WTC11 (cell line): ENCODE results near the gene SLIT3. TPM values are rescaled to one million over a fixed set of nuclear protein-coding genes. Genes with fewer than 3 reads are reported as not detected.

Experiments used
- ATAC-seq: fragments of 200-7000 bp; cut with Tn5 transposase; 2 replicates; pipeline ENCODE4 v1.10.0; 2021; ENCODE audit warnings: mild to moderate bottlenecking, moderate library complexity
- CTCF ChIA-PET: fragments of 300-600 bp; sonication (Branson Sonifier 250); formaldehyde crosslinking; loops from one replicate; lab custom pipeline; 2021; ENCODE audit warnings: antibody characterized with exemption; lab: Charles Lee
- POLR2A ChIA-PET: fragments of 350-600 bp; sonication (Branson Sonifier 250); formaldehyde crosslinking; loops from one replicate; lab custom pipeline; 2021; ENCODE audit warnings: antibody characterized with exemption; lab: Charles Lee
- DNase-seq: peaks from one replicate; pipeline ENCODE4 v3.0.0; 2021; ENCODE audit warnings: low spot score
- H3K27ac Mint-ChIP-seq: 2 replicates; pipeline ENCODE4 v1.8.0; 2021; ENCODE audit warnings: mixed read lengths
- H3K27me3 Mint-ChIP-seq: 2 replicates; pipeline ENCODE4 v1.8.0; 2021; ENCODE audit warnings: low read depth, mild to moderate bottlenecking, moderate library complexity, mixed read lengths
- H3K36me3 Mint-ChIP-seq: 2 replicates; pipeline ENCODE4 v1.8.0; 2021; ENCODE audit warnings: mixed read lengths
- H3K4me1 Mint-ChIP-seq: 2 replicates; pipeline ENCODE4 v1.8.0; 2022; ENCODE audit warnings: mixed read lengths
- H3K4me3 Mint-ChIP-seq: 2 replicates; pipeline ENCODE4 v1.8.0; 2021; ENCODE audit warnings: mild to moderate bottlenecking, moderate library complexity, mixed read lengths
- H3K9me3 Mint-ChIP-seq: 2 replicates; pipeline ENCODE4 v1.8.0; 2021; ENCODE audit warnings: mixed read lengths
- ESRRA ChIP-seq: sonication (generic); formaldehyde crosslinking; IDR thresholded peaks from 2 replicates; pipeline ENCODE4 v1.8.1; 2022; ENCODE audit warnings: mild to moderate bottlenecking, missing genetic modification reagents, borderline replicate concordance
- FOXK1 ChIP-seq: sonication (generic); formaldehyde crosslinking; IDR thresholded peaks from 2 replicates; pipeline ENCODE4 v1.8.0; 2022; ENCODE audit warnings: mild to moderate bottlenecking, moderate library complexity, missing genetic modification reagents
- KAT7 ChIP-seq: sonication (generic); formaldehyde crosslinking; IDR thresholded peaks from 2 replicates; pipeline ENCODE4 v1.8.1; 2023; ENCODE audit warnings: missing genetic modification reagents, mild to moderate bottlenecking, borderline replicate concordance
- MYBL2 ChIP-seq: sonication (generic); formaldehyde crosslinking; IDR thresholded peaks from 2 replicates; pipeline ENCODE4 v1.8.1; 2023; ENCODE audit warnings: mild to moderate bottlenecking, moderate library complexity, missing genetic modification reagents
- NFYB ChIP-seq: sonication (generic); formaldehyde crosslinking; conservative IDR thresholded peaks from 2 replicates; pipeline ENCODE4 v1.8.0; 2022; ENCODE audit warnings: low read depth, missing genetic modification reagents
- PRRX2 ChIP-seq: fragments of 250-450 bp; sonication (Bioruptor Pico); IDR thresholded peaks from 2 replicates; pipeline ENCODE4 v1.8.0; 2021; ENCODE audit warnings: mild to moderate bottlenecking
- TCF7 ChIP-seq: sonication (generic); formaldehyde crosslinking; IDR thresholded peaks from 2 replicates; pipeline ENCODE4 v1.8.0; 2022; ENCODE audit warnings: mild to moderate bottlenecking, low read depth, missing genetic modification reagents, moderate library complexity
- TEAD1 ChIP-seq: sonication (generic); formaldehyde crosslinking; IDR thresholded peaks from 2 replicates; pipeline ENCODE4 v1.8.0; 2022; ENCODE audit warnings: mild to moderate bottlenecking, missing genetic modification reagents
- ZNF232 ChIP-seq: sonication (generic); formaldehyde crosslinking; IDR thresholded peaks from 2 replicates; pipeline ENCODE4 v1.8.0; 2022; ENCODE audit warnings: mild to moderate bottlenecking, missing genetic modification reagents
- ZNF263 ChIP-seq: sonication (generic); formaldehyde crosslinking; IDR thresholded peaks from 2 replicates; pipeline ENCODE4 v1.8.1; 2022; ENCODE audit warnings: low read depth, mild to moderate bottlenecking, moderate library complexity, missing genetic modification reagents
- ZNF317 ChIP-seq: sonication (generic); formaldehyde crosslinking; IDR thresholded peaks from 2 replicates; pipeline ENCODE4 v1.8.1; 2023; ENCODE audit warnings: low read depth, mild to moderate bottlenecking, moderate library complexity, missing genetic modification reagents, borderline replicate concordance
- total RNA-seq: library from RNA; stranded (reverse); gene quantifications from 3 replicates; pipeline ENCODE4 v1.2.3, GENCODE V29; 2021
- TF ChIP-seq, protein P1 (sequence below): sonication (generic); formaldehyde crosslinking; IDR thresholded peaks from 2 replicates; pipeline ENCODE4 v1.8.0; 2022; ENCODE audit warnings: mild to moderate bottlenecking, missing genetic modification reagents
- TF ChIP-seq, protein P2 (sequence below): sonication (generic); formaldehyde crosslinking; IDR thresholded peaks from 2 replicates; pipeline ENCODE4 v1.8.1; 2023; ENCODE audit warnings: mild to moderate bottlenecking, missing genetic modification reagents
- TF ChIP-seq, protein P3 (sequence below): sonication (generic); formaldehyde crosslinking; IDR thresholded peaks from 2 replicates; pipeline ENCODE4 v1.8.1; 2022; ENCODE audit warnings: missing genetic modification reagents, borderline replicate concordance
- TF ChIP-seq, protein P4 (sequence below): fragments of 250-450 bp; sonication (Bioruptor Pico); IDR thresholded peaks from 2 replicates; pipeline ENCODE4 v1.9.0; 2021; ENCODE audit warnings: mild to moderate bottlenecking
- TF ChIP-seq, protein P5 (sequence below): sonication (generic); formaldehyde crosslinking; IDR thresholded peaks from 2 replicates; pipeline ENCODE4 v1.8.0; 2022; ENCODE audit warnings: missing genetic modification reagents
- TF ChIP-seq, protein P6 (sequence below): sonication (generic); formaldehyde crosslinking; conservative IDR thresholded peaks from 2 replicates; pipeline ENCODE4 v1.8.1; 2023; ENCODE audit warnings: mild to moderate bottlenecking, low read depth, missing genetic modification reagents, moderate library complexity
- TF ChIP-seq, protein P7 (sequence below): fragments of 200-600 bp; IDR thresholded peaks from 2 replicates; pipeline ENCODE4 v1.8.0; 2022; ENCODE audit warnings: antibody characterized with exemption
- TF ChIP-seq, protein P8 (sequence below): sonication (generic); formaldehyde crosslinking; IDR thresholded peaks from 2 replicates; pipeline ENCODE4 v1.8.0; 2023; ENCODE audit warnings: mild to moderate bottlenecking, missing genetic modification reagents
- TF ChIP-seq, protein P9 (sequence below): sonication (generic); formaldehyde crosslinking; IDR thresholded peaks from 2 replicates; pipeline ENCODE4 v1.8.1; 2023; ENCODE audit warnings: mild to moderate bottlenecking, missing genetic modification reagents, moderate library complexity

SLIT3 gene
- total RNA-seq, 1 experiment from 2014 or later, result 1.9 TPM

DNA sequence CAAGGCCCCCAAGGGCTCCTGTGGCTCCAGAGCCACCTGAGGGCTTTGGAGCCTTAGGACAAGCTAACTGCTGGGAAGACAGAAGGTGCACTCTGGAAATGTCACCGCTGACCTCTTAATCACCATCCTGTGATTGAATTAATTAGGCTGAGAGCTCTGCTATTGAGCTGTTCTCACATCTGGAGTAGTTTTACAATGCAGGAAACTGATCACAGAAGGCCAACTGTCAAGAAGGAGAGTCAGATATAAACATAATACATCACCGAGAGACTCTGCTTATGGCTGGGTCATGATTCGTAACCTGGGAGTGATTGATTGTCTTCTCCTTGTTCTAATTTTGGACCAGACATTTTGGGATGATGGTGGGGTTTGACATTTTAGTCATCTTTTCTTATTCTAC, 226.1 kb downstream of the SLIT3 start (continued):
- TF ChIP-seq MYBL2 (CRISPR knock-in tag), result no peak
- TF ChIP-seq, all 79 proteins: peak for 0

DNA sequence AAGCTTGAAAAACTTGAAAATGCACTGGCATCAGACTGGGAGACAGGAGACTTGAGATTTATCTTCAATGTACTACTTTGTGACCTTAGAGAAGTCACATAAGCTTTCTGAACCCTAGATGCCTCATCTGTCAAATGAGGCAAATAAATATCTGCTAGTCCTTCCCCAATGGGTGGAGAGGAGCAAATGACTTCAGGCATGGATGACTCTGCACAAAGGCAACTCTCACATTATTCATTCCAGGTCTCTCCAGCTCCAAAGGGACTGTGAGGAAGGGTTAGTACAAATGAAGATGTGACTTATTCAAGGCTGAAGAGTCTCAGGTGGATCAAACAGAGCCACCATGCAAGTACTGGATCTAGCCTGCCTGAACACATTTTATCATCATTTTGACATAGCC, 228.7 kb downstream of the SLIT3 start:
- Mint-ChIP-seq H3K9me3 (peaks cover 23% of the 10 kb centered on the region), H3K4me1 (peaks cover 16% of the 10 kb centered on the region), H3K27ac (no peak overlapping the region), H3K4me3 (no peak overlapping the region), H3K36me3 (no peaks in the 10 kb centered on the region), H3K27me3 (no peaks in the 10 kb centered on the region; the same call in 1 of the 2 replicates)
- no peak for TF ChIP-seq ZNF317 (CRISPR knock-in tag)
- TF ChIP-seq PRRX2 (CRISPR knock-in tag), result no peak
- TF ChIP-seq, protein P1, sequence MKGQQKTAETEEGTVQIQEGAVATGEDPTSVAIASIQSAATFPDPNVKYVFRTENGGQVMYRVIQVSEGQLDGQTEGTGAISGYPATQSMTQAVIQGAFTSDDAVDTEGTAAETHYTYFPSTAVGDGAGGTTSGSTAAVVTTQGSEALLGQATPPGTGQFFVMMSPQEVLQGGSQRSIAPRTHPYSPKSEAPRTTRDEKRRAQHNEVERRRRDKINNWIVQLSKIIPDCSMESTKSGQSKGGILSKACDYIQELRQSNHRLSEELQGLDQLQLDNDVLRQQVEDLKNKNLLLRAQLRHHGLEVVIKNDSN (CRISPR knock-in tag), result no peak
- TF ChIP-seq, protein P2, sequence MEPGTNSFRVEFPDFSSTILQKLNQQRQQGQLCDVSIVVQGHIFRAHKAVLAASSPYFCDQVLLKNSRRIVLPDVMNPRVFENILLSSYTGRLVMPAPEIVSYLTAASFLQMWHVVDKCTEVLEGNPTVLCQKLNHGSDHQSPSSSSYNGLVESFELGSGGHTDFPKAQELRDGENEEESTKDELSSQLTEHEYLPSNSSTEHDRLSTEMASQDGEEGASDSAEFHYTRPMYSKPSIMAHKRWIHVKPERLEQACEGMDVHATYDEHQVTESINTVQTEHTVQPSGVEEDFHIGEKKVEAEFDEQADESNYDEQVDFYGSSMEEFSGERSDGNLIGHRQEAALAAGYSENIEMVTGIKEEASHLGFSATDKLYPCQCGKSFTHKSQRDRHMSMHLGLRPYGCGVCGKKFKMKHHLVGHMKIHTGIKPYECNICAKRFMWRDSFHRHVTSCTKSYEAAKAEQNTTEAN (CRISPR knock-in tag), result no peak
- TF ChIP-seq ZNF232 (CRISPR knock-in tag), result no peak
- TF ChIP-seq, protein P3, sequence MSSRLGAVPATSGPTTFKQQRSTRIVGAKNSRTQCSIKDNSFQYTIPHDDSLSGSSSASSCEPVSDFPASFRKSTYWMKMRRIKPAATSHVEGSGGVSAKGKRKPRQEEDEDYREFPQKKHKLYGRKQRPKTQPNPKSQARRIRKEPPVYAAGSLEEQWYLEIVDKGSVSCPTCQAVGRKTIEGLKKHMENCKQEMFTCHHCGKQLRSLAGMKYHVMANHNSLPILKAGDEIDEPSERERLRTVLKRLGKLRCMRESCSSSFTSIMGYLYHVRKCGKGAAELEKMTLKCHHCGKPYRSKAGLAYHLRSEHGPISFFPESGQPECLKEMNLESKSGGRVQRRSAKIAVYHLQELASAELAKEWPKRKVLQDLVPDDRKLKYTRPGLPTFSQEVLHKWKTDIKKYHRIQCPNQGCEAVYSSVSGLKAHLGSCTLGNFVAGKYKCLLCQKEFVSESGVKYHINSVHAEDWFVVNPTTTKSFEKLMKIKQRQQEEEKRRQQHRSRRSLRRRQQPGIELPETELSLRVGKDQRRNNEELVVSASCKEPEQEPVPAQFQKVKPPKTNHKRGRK (CRISPR knock-in tag), result no peak
- TF ChIP-seq TCF7 (CRISPR knock-in tag), result no peak
- no peak for TF ChIP-seq NFYB
- no peak for TF ChIP-seq ZNF263 (CRISPR knock-in tag)
- TF ChIP-seq, protein P4, sequence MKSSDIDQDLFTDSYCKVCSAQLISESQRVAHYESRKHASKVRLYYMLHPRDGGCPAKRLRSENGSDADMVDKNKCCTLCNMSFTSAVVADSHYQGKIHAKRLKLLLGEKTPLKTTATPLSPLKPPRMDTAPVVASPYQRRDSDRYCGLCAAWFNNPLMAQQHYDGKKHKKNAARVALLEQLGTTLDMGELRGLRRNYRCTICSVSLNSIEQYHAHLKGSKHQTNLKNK (CRISPR knock-in tag), result no peak
- TF ChIP-seq FOXK1, result no peak
- TF ChIP-seq, protein P5, sequence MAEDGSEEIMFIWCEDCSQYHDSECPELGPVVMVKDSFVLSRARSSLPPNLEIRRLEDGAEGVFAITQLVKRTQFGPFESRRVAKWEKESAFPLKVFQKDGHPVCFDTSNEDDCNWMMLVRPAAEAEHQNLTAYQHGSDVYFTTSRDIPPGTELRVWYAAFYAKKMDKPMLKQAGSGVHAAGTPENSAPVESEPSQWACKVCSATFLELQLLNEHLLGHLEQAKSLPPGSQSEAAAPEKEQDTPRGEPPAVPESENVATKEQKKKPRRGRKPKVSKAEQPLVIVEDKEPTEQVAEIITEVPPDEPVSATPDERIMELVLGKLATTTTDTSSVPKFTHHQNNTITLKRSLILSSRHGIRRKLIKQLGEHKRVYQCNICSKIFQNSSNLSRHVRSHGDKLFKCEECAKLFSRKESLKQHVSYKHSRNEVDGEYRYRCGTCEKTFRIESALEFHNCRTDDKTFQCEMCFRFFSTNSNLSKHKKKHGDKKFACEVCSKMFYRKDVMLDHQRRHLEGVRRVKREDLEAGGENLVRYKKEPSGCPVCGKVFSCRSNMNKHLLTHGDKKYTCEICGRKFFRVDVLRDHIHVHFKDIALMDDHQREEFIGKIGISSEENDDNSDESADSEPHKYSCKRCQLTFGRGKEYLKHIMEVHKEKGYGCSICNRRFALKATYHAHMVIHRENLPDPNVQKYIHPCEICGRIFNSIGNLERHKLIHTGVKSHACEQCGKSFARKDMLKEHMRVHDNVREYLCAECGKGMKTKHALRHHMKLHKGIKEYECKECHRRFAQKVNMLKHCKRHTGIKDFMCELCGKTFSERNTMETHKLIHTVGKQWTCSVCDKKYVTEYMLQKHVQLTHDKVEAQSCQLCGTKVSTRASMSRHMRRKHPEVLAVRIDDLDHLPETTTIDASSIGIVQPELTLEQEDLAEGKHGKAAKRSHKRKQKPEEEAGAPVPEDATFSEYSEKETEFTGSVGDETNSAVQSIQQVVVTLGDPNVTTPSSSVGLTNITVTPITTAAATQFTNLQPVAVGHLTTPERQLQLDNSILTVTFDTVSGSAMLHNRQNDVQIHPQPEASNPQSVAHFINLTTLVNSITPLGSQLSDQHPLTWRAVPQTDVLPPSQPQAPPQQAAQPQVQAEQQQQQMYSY, result no peak
- no peak for TF ChIP-seq TEAD1
- TF ChIP-seq, protein P6, sequence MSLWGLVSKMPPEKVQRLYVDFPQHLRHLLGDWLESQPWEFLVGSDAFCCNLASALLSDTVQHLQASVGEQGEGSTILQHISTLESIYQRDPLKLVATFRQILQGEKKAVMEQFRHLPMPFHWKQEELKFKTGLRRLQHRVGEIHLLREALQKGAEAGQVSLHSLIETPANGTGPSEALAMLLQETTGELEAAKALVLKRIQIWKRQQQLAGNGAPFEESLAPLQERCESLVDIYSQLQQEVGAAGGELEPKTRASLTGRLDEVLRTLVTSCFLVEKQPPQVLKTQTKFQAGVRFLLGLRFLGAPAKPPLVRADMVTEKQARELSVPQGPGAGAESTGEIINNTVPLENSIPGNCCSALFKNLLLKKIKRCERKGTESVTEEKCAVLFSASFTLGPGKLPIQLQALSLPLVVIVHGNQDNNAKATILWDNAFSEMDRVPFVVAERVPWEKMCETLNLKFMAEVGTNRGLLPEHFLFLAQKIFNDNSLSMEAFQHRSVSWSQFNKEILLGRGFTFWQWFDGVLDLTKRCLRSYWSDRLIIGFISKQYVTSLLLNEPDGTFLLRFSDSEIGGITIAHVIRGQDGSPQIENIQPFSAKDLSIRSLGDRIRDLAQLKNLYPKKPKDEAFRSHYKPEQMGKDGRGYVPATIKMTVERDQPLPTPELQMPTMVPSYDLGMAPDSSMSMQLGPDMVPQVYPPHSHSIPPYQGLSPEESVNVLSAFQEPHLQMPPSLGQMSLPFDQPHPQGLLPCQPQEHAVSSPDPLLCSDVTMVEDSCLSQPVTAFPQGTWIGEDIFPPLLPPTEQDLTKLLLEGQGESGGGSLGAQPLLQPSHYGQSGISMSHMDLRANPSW (CRISPR knock-in tag), result no peak
- no peak for TF ChIP-seq ESRRA (CRISPR knock-in tag)
- TF ChIP-seq, protein P7, sequence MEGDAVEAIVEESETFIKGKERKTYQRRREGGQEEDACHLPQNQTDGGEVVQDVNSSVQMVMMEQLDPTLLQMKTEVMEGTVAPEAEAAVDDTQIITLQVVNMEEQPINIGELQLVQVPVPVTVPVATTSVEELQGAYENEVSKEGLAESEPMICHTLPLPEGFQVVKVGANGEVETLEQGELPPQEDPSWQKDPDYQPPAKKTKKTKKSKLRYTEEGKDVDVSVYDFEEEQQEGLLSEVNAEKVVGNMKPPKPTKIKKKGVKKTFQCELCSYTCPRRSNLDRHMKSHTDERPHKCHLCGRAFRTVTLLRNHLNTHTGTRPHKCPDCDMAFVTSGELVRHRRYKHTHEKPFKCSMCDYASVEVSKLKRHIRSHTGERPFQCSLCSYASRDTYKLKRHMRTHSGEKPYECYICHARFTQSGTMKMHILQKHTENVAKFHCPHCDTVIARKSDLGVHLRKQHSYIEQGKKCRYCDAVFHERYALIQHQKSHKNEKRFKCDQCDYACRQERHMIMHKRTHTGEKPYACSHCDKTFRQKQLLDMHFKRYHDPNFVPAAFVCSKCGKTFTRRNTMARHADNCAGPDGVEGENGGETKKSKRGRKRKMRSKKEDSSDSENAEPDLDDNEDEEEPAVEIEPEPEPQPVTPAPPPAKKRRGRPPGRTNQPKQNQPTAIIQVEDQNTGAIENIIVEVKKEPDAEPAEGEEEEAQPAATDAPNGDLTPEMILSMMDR, result no peak
- TF ChIP-seq, protein P8, sequence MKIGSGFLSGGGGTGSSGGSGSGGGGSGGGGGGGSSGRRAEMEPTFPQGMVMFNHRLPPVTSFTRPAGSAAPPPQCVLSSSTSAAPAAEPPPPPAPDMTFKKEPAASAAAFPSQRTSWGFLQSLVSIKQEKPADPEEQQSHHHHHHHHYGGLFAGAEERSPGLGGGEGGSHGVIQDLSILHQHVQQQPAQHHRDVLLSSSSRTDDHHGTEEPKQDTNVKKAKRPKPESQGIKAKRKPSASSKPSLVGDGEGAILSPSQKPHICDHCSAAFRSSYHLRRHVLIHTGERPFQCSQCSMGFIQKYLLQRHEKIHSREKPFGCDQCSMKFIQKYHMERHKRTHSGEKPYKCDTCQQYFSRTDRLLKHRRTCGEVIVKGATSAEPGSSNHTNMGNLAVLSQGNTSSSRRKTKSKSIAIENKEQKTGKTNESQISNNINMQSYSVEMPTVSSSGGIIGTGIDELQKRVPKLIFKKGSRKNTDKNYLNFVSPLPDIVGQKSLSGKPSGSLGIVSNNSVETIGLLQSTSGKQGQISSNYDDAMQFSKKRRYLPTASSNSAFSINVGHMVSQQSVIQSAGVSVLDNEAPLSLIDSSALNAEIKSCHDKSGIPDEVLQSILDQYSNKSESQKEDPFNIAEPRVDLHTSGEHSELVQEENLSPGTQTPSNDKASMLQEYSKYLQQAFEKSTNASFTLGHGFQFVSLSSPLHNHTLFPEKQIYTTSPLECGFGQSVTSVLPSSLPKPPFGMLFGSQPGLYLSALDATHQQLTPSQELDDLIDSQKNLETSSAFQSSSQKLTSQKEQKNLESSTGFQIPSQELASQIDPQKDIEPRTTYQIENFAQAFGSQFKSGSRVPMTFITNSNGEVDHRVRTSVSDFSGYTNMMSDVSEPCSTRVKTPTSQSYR (CRISPR knock-in tag), result no peak
- no peak for TF ChIP-seq KAT7 (CRISPR knock-in tag)
- TF ChIP-seq, protein P9, sequence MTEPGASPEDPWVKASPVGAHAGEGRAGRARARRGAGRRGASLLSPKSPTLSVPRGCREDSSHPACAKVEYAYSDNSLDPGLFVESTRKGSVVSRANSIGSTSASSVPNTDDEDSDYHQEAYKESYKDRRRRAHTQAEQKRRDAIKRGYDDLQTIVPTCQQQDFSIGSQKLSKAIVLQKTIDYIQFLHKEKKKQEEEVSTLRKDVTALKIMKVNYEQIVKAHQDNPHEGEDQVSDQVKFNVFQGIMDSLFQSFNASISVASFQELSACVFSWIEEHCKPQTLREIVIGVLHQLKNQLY (CRISPR knock-in tag), result no peak
- ChIA-PET POLR2A (no interaction called here), CTCF (interaction anchor here (1.0 kb wide), 1 partner anchor 85 kb away, joined by 4 read pairs; no protein-coding TSS in a partner anchor)
- DNase-seq, result no peak
- no peak for ATAC-seq
